Type B pancreatic cell (in vitro differentiated cells): Measurements from ENCODE around the gene TES. TPM values are rescaled to one million over a fixed set of nuclear protein-coding genes. Genes with fewer than 3 reads are reported as not detected.

Experiments
- DNase-seq: peaks from one replicate; pipeline ENCODE4 v3.0.0; 2021; ENCODE audit warnings: mixed read lengths; ENCODE audit not compliant: unreplicated experiment; ENCODE audit errors: extremely low spot score
- H3K27ac Mint-ChIP-seq: 2 replicates; pipeline ENCODE4 v1.8.0; 2021; ENCODE audit warnings: mild to moderate bottlenecking, mixed read lengths
- H3K27me3 Mint-ChIP-seq: 2 replicates; pipeline ENCODE4 v1.8.0; 2021; ENCODE audit warnings: mixed read lengths
- H3K36me3 Mint-ChIP-seq: 2 replicates; pipeline ENCODE4 v1.8.0; 2021; ENCODE audit warnings: mixed read lengths
- H3K4me1 Mint-ChIP-seq: one replicate; pipeline ENCODE4 v1.8.0; 2021; ENCODE audit warnings: mixed read lengths; ENCODE audit not compliant: unreplicated experiment
- H3K4me3 Mint-ChIP-seq: 2 replicates; pipeline ENCODE4 v1.8.0; 2021; ENCODE audit warnings: mild to moderate bottlenecking, mixed read lengths
- H3K9me3 Mint-ChIP-seq: 2 replicates; pipeline ENCODE4 v1.8.0; 2021; ENCODE audit warnings: mixed read lengths
- CTCF ChIP-seq: fragments of 200-600 bp; sonication (generic); conservative IDR thresholded peaks from 2 replicates; pipeline ENCODE4 v1.5.0; 2021; ENCODE audit warnings: antibody characterized with exemption, mild to moderate bottlenecking
- total RNA-seq: library from RNA; stranded (reverse); gene quantifications from 2 replicates; pipeline ENCODE4 v1.2.1, GENCODE V29; 2021; ENCODE audit warnings: low replicate concordance

The TES gene
- total RNA-seq, 1 donor from 2014 or later, result 91.1 TPM

DNA sequence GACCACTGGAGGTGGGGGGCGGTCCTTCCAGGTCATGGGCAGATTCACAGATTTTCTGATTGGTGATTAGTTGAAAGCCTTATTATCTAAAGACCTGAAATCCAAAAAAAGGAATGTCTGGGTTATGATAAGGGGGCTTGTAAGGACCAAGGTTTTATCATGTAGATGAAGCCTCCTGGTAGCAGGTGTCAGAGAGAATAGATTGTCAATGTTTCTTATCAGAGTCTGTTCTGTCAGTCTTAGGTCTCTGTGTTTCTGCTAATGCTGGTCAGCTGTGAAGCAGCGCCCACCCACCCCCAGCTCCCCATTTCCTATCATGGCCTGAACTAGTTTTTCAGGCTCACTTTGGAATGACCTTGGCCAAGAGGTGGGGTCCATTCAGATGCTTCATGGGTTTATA is 21.2 kb downstream of the TES start:
- no peaks in the 10 kb centered on the region for H3K36me3 Mint-ChIP-seq
- H3K27ac Mint-ChIP-seq, result peak overlapping the region; percentile 83
- no peak for TF ChIP-seq CTCF
- no peak for DNase-seq
- no peaks in the 10 kb centered on the region for H3K27me3 Mint-ChIP-seq
- H3K4me3 Mint-ChIP-seq, result no peak overlapping the region
- H3K9me3 Mint-ChIP-seq, result no peaks in the 10 kb centered on the region
- H3K4me1 Mint-ChIP-seq, result peaks cover 51% of the 10 kb centered on the region

- no peaks in the 10 kb centered on the region for H3K27me3 Mint-ChIP-seq
- DNase-seq, result no peak
- H3K27ac Mint-ChIP-seq, result peak overlapping the region; percentile 83
- H3K4me1 Mint-ChIP-seq, result peaks cover 49% of the 10 kb centered on the region
- H3K4me3 Mint-ChIP-seq, result peak overlapping the region; percentile 8
- TF ChIP-seq CTCF, result no peak
- H3K36me3 Mint-ChIP-seq, result no peaks in the 10 kb centered on the region
- H3K9me3 Mint-ChIP-seq, result no peaks in the 10 kb centered on the region
Observed at GRCh38 chr7:116231949-116232348, 21.6 kb downstream of the TES start.

DNA sequence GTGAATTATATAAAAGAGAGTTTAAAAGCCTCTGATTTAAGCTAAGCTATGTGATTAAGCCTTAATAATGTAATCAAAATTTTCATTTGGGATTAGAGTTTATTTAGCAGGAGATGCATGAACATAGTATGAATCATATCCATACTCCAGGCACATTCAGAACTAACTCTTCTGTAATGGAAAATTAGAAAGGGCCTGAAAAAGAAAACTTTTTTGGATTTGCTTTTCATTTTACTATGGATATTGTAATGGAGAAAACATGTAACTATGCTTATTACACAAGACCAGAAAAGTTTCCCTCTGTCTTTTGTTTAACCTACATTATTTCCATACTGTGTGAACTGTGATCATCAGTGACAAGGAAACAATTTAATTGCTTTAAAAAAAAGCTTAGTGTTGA is 22.0 kb downstream of the TES start:
- H3K9me3 Mint-ChIP-seq, result no peaks in the 10 kb centered on the region
- H3K27ac Mint-ChIP-seq, result peak overlapping the region; percentile 83
- no peaks in the 10 kb centered on the region for H3K36me3 Mint-ChIP-seq
- peaks cover 48% of the 10 kb centered on the region for H3K4me1 Mint-ChIP-seq
- H3K27me3 Mint-ChIP-seq, result no peaks in the 10 kb centered on the region
- no peak overlapping the region for H3K4me3 Mint-ChIP-seq
- DNase-seq, result no peak
- TF ChIP-seq CTCF, result no peak

- H3K27me3 Mint-ChIP-seq, result no peaks in the 10 kb centered on the region
- TF ChIP-seq CTCF, result no peak
- peaks cover 3% of the 10 kb centered on the region for H3K36me3 Mint-ChIP-seq
- H3K9me3 Mint-ChIP-seq, result no peaks in the 10 kb centered on the region
- no peak for DNase-seq
- no peak overlapping the region for H3K4me3 Mint-ChIP-seq
- peaks cover 45% of the 10 kb centered on the region for H3K4me1 Mint-ChIP-seq
- H3K27ac Mint-ChIP-seq, result no peak overlapping the region
Observed at GRCh38 chr7:116232920-116233319, 22.6 kb downstream of the TES start.

DNA sequence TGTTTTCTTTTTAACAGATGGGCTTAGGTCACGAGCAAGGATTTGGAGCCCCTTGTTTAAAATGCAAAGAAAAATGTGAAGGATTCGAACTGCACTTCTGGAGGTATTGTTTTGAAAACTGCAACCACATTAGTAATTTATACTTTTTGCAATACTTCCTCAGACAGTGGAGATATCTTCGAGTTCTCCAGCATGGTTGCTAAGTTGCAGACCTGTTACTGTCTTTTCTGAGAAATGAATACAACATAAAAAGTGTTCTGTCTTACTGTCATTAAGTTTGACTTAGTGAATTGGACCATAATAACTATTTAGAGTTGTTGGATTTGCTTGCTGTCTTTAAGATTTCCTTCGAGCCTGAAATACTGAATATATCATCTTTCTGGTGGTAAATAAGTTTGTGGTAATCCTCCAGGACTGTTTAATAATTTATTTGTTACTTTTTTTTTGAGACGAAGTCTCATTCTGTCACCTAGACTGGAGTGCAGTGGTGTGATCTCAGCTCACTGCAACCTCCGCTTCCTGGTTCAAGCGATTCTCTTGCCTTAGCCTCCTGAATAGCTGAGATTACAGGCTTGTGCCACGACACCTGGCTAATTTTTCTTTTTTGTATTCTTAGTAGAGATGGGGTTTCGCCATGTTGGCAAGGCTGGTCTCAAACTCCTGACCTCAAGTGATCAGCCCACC is 24.3 kb downstream of the TES start:
- peaks cover 5% of the 10 kb centered on the region for H3K36me3 Mint-ChIP-seq
- no peak for TF ChIP-seq CTCF
- H3K9me3 Mint-ChIP-seq, result no peaks in the 10 kb centered on the region
- H3K4me3 Mint-ChIP-seq, result no peak overlapping the region
- no peak overlapping the region for H3K27ac Mint-ChIP-seq
- no peak for DNase-seq
- peaks cover 43% of the 10 kb centered on the region for H3K4me1 Mint-ChIP-seq
- H3K27me3 Mint-ChIP-seq, result no peaks in the 10 kb centered on the region
